NB4 (cell line): ENCODE results near the gene KAZN.

Source experiments
- CTCF ChIP-seq: IDR thresholded peaks from one replicate; pipeline ENCODE4 v1.5.1; 2012; ENCODE audit warnings: low read depth, low read length
- MAX ChIP-seq: IDR thresholded peaks from 2 replicates; pipeline ENCODE4 v1.6.1; 2011; ENCODE audit warnings: low read depth, low read length
- POLR2A ChIP-seq: IDR thresholded peaks from 2 replicates; pipeline ENCODE4 v1.6.1; 2011; ENCODE audit warnings: mild to moderate bottlenecking; ENCODE audit not compliant: insufficient read length; ENCODE audit errors: extremely low read depth

GRCh38 chr1:14627608-14628489 lies 29.4 kb downstream of the KAZN start:
- no peak for TF ChIP-seq CTCF
- no peak for TF ChIP-seq POLR2A
- TF ChIP-seq MAX: no peak
